SK-N-SH (cell line): ENCODE data around the gene KIF19.

Source experiments
- EP300 ChIP-seq, 2 experiments: IDR thresholded peaks; 2 replicates each; pipeline versions ENCODE4 v1.4.0 to v1.6.1; 2012; ENCODE audit warnings: borderline replicate concordance in 1 of 2, low read depth in 1 of 2, low read length in 1 of 2
- FOXM1 ChIP-seq: IDR thresholded peaks from 2 replicates; pipeline ENCODE4 v1.4.0; 2012; ENCODE audit warnings: low read depth, mild to moderate bottlenecking
- POLR2AphosphoS5 ChIP-seq: IDR thresholded peaks from 2 replicates; pipeline ENCODE4 v1.6.1; 2012; ENCODE audit warnings: low read depth, low read length
- RAD21 ChIP-seq: IDR thresholded peaks from 2 replicates; pipeline ENCODE4 v1.6.1; 2012; ENCODE audit warnings: mild to moderate bottlenecking, low read length
- RFX5 ChIP-seq: IDR thresholded peaks from 2 replicates; pipeline ENCODE4 v1.6.1; 2012; ENCODE audit warnings: mild to moderate bottlenecking, improper control_type of control experiment, low read length
- SIN3A ChIP-seq: IDR thresholded peaks from 2 replicates; pipeline ENCODE4 v1.6.1; 2012; ENCODE audit warnings: low read depth, mild to moderate bottlenecking, low read length, moderate library complexity, borderline replicate concordance
- TAF1 ChIP-seq: IDR thresholded peaks from 2 replicates; pipeline ENCODE4 v1.6.1; 2012; ENCODE audit warnings: low read depth, mild to moderate bottlenecking, low read length, moderate library complexity, borderline replicate concordance
- TEAD4 ChIP-seq: IDR thresholded peaks from 2 replicates; pipeline ENCODE4 v1.4.0; 2012; ENCODE audit warnings: mild to moderate bottlenecking, borderline replicate concordance; ENCODE audit not compliant: insufficient read depth
- YY1 ChIP-seq: IDR thresholded peaks from 2 replicates; pipeline ENCODE4 v1.4.0; 2012; ENCODE audit warnings: low read depth, mild to moderate bottlenecking
- TF ChIP-seq, protein P1 (sequence below): fragments of 200-600 bp; sonication (generic); IDR thresholded peaks from 2 replicates; pipeline ENCODE4 v1.6.1; 2017; ENCODE audit warnings: antibody characterized with exemption, mild to moderate bottlenecking, moderate library complexity
- TF ChIP-seq, protein P2 (sequence below): fragments of 150-350 bp; IDR thresholded peaks from 2 replicates; pipeline ENCODE4 v1.6.1; 2017; ENCODE audit warnings: antibody characterized with exemption, low read length, low read depth, borderline replicate concordance
- TF ChIP-seq, protein P3 (sequence below): IDR thresholded peaks from 2 replicates; pipeline ENCODE4 v1.6.1; 2012; ENCODE audit warnings: mild to moderate bottlenecking, low read depth, low read length, moderate library complexity
- TF ChIP-seq, protein P4 (sequence below): IDR thresholded peaks from 2 replicates; pipeline ENCODE4 v1.4.0; 2012; ENCODE audit warnings: low read depth, borderline replicate concordance

DNA sequence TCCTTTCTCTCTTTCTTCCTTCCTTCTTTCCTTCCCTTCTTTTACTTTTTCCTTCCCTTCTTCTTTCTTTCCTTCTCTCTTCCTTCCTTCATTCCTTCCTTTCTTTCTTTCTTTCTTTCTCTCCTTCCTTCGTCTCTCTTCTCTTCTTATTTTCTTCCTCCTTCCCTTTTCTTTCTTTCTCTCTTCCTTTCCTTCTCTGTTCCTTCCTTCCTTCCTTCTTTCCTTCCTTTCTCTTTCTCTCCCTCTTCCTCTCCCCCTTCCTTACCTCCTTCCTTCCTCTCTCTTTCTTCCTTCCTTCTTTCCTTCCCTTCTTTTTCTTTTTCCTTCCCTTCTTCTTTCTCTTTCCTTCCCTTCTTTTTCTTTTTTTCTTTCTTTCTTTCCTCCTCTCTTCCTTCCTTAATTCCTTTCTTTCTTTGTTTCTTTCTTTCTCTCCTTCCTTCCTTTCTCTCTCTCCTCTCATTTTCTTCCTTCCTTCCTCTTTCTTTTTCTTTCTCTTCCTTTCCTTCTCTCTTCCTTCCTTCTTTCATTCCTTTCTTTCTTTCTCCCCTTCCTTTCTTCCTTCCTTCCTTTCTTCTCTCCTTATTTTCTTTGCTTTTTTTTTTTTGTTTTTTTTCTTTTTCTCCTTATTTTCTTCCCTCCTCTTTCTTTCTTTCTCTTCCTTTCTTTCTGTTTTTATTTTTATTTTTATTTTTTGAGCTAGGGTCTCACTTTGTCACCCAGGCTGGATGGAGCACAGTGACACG is 64.1 kb downstream of the KIF19 start:
- TF ChIP-seq TEAD4, result no peak
- TF ChIP-seq, protein P1, sequence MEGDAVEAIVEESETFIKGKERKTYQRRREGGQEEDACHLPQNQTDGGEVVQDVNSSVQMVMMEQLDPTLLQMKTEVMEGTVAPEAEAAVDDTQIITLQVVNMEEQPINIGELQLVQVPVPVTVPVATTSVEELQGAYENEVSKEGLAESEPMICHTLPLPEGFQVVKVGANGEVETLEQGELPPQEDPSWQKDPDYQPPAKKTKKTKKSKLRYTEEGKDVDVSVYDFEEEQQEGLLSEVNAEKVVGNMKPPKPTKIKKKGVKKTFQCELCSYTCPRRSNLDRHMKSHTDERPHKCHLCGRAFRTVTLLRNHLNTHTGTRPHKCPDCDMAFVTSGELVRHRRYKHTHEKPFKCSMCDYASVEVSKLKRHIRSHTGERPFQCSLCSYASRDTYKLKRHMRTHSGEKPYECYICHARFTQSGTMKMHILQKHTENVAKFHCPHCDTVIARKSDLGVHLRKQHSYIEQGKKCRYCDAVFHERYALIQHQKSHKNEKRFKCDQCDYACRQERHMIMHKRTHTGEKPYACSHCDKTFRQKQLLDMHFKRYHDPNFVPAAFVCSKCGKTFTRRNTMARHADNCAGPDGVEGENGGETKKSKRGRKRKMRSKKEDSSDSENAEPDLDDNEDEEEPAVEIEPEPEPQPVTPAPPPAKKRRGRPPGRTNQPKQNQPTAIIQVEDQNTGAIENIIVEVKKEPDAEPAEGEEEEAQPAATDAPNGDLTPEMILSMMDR, result no peak
- no peak for TF ChIP-seq RFX5
- no peak for TF ChIP-seq TAF1
- TF ChIP-seq FOXM1, result no peak
- no peak for TF ChIP-seq RAD21
- TF ChIP-seq, protein P2, sequence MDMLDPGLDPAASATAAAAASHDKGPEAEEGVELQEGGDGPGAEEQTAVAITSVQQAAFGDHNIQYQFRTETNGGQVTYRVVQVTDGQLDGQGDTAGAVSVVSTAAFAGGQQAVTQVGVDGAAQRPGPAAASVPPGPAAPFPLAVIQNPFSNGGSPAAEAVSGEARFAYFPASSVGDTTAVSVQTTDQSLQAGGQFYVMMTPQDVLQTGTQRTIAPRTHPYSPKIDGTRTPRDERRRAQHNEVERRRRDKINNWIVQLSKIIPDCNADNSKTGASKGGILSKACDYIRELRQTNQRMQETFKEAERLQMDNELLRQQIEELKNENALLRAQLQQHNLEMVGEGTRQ, result no peak
- TF ChIP-seq SIN3A, result no peak
- TF ChIP-seq, protein P3, sequence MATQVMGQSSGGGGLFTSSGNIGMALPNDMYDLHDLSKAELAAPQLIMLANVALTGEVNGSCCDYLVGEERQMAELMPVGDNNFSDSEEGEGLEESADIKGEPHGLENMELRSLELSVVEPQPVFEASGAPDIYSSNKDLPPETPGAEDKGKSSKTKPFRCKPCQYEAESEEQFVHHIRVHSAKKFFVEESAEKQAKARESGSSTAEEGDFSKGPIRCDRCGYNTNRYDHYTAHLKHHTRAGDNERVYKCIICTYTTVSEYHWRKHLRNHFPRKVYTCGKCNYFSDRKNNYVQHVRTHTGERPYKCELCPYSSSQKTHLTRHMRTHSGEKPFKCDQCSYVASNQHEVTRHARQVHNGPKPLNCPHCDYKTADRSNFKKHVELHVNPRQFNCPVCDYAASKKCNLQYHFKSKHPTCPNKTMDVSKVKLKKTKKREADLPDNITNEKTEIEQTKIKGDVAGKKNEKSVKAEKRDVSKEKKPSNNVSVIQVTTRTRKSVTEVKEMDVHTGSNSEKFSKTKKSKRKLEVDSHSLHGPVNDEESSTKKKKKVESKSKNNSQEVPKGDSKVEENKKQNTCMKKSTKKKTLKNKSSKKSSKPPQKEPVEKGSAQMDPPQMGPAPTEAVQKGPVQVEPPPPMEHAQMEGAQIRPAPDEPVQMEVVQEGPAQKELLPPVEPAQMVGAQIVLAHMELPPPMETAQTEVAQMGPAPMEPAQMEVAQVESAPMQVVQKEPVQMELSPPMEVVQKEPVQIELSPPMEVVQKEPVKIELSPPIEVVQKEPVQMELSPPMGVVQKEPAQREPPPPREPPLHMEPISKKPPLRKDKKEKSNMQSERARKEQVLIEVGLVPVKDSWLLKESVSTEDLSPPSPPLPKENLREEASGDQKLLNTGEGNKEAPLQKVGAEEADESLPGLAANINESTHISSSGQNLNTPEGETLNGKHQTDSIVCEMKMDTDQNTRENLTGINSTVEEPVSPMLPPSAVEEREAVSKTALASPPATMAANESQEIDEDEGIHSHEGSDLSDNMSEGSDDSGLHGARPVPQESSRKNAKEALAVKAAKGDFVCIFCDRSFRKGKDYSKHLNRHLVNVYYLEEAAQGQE, result no peak
- TF ChIP-seq YY1, result no peak
- TF ChIP-seq, protein P4, sequence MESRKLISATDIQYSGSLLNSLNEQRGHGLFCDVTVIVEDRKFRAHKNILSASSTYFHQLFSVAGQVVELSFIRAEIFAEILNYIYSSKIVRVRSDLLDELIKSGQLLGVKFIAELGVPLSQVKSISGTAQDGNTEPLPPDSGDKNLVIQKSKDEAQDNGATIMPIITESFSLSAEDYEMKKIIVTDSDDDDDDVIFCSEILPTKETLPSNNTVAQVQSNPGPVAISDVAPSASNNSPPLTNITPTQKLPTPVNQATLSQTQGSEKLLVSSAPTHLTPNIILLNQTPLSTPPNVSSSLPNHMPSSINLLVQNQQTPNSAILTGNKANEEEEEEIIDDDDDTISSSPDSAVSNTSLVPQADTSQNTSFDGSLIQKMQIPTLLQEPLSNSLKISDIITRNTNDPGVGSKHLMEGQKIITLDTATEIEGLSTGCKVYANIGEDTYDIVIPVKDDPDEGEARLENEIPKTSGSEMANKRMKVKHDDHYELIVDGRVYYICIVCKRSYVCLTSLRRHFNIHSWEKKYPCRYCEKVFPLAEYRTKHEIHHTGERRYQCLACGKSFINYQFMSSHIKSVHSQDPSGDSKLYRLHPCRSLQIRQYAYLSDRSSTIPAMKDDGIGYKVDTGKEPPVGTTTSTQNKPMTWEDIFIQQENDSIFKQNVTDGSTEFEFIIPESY, result no peak
- TF ChIP-seq POLR2AphosphoS5, result no peak
- TF ChIP-seq EP300 (IDR thresholded peaks at IDR 0.05; ENCODE audit: borderline replicate concordance in 1 of 2, low read depth in 1 of 2, low read length in 1 of 2), result no peak
